Activated naive CD4-positive, alpha-beta T cell treated with anti-CD3 and anti-CD28 coated beads, Interleukin-2, amount 50 U/mL, for 72 hours (primary cell): Measurements from ENCODE around the gene TRIM17. TPM values are rescaled to one million over a fixed set of nuclear protein-coding genes. Genes with fewer than 3 reads are reported as not detected.

Experiments used
- ATAC-seq, 2 donors: fragments of 150-1000 bp; cut with Tn5 transposase; 2 replicates each; pipeline ENCODE4 v1.10.0; 2021; ENCODE audit warnings: mild to moderate bottlenecking in 2 of 2, moderate library complexity in 2 of 2
- DNase-seq, 2 donors: peaks; one replicate each; pipeline ENCODE4 v3.0.0; 2021 to 2022; ENCODE audit warnings: low spot score in 2 of 2
- H3K27ac Mint-ChIP-seq, 2 donors: one replicate each; pipeline ENCODE4 v1.8.0; 2022; ENCODE audit warnings: mild to moderate bottlenecking in 2 of 2, mixed read lengths in 2 of 2
- H3K36me3 Mint-ChIP-seq, 2 donors: one replicate each; pipeline ENCODE4 v1.8.0; 2022; ENCODE audit warnings: mixed read lengths in 2 of 2
- H3K9me3 Mint-ChIP-seq, 2 donors: one replicate each; pipeline ENCODE4 v1.8.0; 2022; ENCODE audit warnings: mixed read lengths in 2 of 2
- total RNA-seq, 2 donors: library from RNA; stranded (reverse); gene quantifications; one replicate each; pipeline ENCODE4 v1.2.3, GENCODE V29; 2022

The TRIM17 gene
- total RNA-seq, 2 donors from 2014 or later, result 0.91 to 2.4 TPM

DNA sequence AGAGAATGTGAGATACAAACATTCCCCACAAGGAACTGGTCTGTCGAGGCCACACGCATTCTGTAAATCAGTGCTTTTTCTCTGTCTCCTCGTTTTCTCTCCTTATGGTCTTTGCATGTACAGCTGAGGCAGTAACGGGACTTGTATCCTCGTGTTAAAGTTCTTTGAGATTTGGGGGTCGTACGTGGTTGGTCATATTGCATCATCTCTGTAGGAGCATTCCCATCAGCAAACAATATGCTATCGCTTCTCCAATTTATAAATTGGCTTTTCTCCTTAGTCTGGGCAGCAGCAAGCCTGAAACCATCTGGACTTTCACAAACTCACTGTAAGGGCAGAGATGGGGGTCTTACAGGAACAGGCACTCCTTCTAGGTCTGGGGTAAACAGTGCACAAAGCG lies 13.0 kb upstream of the TRIM17 start:
- no peak overlapping the region for H3K27ac Mint-ChIP-seq

DNA sequence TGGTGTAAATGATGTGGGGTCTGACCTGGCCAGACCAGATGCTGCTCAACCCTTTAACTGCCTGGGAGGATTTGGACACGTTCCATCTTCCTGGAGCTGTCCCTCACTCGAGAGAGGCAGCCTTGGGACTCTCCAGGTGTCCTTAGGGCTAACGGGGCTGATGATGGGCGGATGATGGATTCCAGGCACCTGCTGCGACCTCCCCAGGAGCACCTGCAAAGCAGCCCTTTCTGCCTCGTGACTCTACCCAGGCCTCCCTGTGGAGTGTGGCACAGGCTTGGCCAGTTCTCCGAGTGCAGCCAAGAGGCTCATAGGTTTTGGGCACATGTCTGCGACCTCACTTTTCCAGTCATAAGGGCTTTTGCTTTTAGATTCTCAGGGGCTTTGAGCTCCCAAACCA lies 12.3 kb upstream of the TRIM17 start:
- H3K36me3 Mint-ChIP-seq, result no peaks in the 10 kb centered on the region
- H3K27ac Mint-ChIP-seq, result no peak overlapping the region
- DNase-seq (no peak), ATAC-seq (no peak)
- H3K9me3 Mint-ChIP-seq, result no peaks in the 10 kb centered on the region

More for the DNA sequence above, 13.0 kb upstream of the TRIM17 start:
- no peak for DNase-seq
- Mint-ChIP-seq H3K9me3 (no peaks in the 10 kb centered on the region), H3K36me3 (no peaks in the 10 kb centered on the region)
- no peak for ATAC-seq

DNA sequence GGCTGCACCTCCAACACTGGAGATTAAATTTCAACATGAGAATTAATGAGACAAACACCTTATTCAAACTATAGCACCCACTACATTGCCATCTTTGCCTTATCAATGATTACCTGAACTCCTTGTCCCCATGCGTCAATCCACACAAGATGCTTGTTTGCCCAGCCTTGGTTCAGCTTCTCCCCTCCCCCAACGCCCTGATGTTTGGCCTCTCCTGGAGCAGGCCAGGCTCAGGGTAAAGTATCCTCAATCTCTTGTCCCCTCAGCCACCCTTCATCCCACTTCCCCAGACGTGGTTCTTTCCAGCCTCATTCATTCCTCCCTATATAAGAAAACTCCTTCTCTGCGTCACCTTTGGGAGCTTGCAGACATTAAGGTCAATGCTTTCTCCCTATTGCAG lies 11.8 kb upstream of the TRIM17 start:
- no peaks in the 10 kb centered on the region for H3K36me3 Mint-ChIP-seq
- DNase-seq, result no peak
- no peak overlapping the region for H3K27ac Mint-ChIP-seq
- no peak for ATAC-seq
- H3K9me3 Mint-ChIP-seq, result no peaks in the 10 kb centered on the region

DNA sequence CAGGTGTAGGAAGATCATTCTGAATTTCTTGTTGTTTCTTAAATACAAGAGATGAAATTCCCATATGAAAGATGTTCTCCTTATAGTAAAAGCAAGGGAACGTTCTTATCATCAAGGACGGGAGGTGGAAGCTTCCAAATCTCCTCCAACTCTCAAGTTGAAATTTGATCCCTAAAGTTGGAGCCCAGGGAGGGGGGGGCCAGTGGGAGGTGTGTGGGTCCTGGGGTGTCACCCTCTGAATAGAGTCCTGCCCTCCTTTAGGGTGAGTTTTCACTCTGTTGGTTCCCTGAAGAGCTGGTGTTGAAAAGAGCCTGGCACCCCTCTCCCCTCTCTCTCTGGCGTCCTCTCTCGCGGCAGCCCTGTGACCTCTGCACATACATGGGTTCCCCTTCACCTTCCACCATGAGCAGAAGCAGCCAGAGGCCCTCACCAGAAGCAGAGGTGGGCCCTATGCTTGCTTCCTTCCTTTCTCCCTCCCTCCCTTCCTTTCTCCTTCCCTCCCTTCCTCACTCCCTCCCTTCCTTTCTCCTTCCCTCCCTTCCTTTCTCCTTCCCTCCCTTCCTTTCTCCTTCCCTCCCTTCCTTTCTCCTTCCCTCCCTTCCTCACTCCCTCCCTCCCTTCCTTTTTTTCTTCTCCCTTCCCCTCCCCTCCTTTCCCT lies 10.0 kb upstream of the TRIM17 start:
- DNase-seq (no peak), ATAC-seq (no peak)
- no peaks in the 10 kb centered on the region for H3K36me3 Mint-ChIP-seq
- H3K9me3 Mint-ChIP-seq, result no peaks in the 10 kb centered on the region
- no peak overlapping the region for H3K27ac Mint-ChIP-seq

DNA sequence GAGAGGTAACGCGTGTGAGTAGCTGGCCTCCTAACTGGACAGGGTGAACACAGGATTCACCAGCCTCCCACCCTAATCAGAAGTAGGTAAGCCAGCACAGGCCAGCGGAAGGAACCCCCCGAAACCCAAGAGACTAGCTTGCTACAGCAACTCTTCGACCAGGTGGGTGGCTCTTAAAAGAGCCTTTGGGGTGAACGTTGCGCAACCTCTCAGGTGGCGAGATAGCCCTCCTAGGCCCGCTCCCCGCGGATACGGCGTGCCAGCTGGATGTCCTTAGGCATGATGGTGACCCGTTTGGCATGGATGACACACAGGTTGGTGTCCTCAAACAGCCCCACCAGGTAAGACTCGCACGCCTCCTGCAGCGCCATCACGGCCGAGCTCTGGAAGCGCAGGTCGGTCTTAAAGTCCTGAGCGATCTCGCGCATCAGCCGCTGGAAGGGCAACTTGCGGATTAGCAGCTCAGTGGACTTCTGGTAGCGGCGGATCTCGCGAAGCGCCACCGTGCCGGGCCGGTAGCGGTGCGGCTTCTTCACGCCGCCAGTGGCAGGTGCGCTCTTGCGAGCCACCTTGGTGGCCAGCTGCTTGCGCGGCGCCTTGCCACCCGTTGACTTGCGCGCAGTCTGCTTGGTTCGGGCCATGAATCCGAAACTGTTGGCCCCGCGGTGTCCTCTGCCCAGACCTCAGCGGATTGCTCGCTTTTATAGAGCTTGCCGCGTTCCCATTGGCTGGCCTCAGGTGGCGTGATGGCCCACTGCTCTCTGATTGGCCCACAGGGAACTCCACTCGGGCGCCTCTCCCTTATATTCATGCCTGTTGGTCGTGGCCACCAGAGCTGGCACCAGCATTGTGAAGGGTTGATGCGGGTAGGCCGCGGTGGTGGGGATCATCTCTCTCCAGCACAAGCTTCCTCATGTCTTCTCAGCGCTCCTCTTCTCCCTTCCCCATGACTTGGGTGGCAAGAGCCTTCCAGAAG lies 8.3 kb upstream of the TRIM17 start:
- DNase-seq (no peak), ATAC-seq (no peak)
- H3K27ac Mint-ChIP-seq, result no peak overlapping the region
- no peaks in the 10 kb centered on the region for H3K36me3 Mint-ChIP-seq
- H3K9me3 Mint-ChIP-seq, result no peaks in the 10 kb centered on the region

DNA sequence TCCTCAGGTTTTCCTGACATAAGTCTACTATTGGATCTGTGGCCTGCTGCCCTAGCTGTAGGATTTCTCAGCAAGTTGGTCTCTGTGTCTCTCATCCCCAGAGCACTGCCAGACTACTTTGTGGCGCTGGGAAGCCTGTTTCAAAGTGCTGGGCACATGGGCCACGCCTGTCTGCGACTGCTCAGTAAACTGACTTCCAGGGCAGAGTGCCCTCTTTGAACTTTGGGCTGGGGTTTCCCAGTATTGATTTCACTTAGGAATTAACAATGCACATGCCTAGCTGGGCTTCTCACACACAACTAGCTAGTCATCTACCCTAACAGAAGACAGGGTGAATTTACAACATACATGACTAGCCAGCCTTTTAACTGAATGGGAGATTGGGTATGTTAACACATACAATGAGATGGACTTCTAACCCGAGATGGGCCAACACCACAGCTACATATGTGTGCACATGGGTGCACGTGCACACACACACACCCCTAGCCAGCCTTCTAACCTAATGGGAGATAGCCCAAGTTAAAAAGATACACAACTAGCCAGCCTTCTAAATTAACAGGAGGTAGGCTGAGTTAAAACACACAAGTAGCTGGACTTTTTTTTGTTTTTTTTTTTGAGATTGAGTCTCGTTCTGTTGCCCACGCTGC lies 6.9 kb upstream of the TRIM17 start:
- Mint-ChIP-seq H3K36me3 (no peaks in the 10 kb centered on the region), H3K9me3 (no peaks in the 10 kb centered on the region), H3K27ac (no peak overlapping the region)
- no peak for ATAC-seq
- no peak for DNase-seq

DNA sequence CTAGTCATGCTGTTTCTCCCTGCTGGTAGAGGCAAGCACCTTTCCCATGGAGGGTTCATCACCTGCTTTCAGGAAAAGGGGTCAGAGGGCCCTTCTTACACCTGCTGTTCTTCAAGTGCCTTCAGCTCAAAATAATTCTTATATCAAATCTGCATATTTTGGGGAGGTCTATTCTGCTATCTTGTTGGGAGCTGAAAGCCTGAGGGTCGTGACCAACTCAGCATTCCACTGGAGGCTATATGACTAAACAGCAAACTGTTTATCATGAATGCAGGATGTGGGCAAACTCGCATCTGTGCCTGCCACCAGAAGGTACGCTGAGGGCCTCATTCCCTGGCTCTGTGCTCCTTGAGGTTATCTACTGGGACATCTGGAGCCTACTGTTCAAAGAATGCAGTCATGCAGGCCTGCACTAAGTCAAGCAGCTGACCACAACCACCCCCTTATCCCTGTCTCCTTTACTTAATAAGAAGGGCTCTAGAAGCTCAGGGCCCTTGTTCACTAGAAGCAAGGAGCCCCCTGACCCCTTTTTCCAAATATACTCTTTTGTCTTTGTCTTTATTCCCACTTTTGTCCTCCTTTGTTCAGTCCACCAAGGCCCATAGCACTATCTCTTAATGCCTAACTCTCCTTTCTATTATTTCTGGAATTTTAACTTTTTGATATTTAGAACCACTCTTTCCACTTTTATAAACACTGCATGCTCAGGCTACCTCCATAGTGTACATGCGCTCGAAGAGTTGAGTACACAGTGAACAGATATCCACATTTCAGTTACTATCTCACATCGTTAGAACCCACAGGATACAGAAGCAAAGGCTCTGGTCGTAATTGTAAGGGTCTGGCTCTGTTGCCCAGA lies 4.5 kb upstream of the TRIM17 start:
- DNase-seq (no peak), ATAC-seq (no peak)
- Mint-ChIP-seq H3K9me3 (no peaks in the 10 kb centered on the region), H3K36me3 (no peaks in the 10 kb centered on the region), H3K27ac (no peak overlapping the region)

DNA sequence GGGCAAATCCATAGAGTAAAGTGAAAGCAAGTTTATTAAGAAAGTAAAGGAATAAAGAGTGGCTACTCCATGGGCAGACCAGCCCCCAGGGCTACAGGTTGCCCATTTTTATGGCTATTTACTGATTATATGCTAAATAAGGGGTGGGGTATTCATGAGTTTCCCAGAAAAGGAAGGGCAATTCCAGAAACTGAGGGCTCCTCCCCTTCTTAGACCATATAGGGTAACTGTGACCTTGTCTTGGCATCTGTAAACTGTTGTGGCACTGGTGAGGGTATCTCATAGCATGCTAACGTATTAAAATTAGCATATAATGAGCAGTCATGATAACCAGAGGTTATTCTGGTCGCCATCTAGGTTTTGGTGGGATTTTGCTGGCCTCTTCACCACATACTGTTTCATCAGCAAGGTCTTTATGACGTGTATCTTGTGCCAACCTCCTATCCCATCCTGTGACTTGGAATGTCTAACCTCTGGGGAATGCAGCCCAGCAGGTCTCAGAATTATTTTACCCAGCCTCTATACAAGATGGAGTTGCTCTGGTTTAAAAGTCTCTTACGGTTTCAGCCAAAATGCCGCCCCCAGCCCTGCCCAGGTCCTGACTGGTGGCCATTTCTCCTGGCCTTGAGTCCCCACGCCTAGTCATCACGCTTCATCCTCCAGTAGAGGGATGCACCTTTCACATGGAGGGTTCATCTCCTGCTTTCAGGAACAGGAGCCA lies 982 bp upstream of the TRIM17 start:
- ATAC-seq (no peak), DNase-seq (no peak)
- Mint-ChIP-seq H3K27ac (peak overlapping the region in 1 of 2 donors; percentile 58), H3K9me3 (no peaks in the 10 kb centered on the region), H3K36me3 (no peaks in the 10 kb centered on the region)

DNA sequence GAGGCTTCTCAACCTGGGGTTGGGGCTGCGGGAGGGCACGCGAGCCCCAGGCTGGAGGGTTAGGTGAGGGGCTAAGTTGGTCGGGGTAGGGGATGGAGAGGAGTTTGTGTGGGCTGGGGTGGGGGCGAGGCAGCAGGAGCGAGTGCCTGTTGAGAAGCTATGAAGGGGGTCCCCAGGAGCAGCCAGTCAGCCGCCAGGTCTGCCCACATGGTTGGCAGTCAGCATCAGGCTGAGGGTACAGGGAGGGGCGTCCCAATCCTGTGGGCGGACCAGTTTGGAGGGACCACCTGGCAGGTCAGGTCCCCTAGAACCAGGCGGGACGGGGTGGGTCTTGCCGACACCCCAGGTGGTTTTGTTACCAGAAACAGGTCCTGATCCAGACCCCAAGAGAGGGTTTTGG lies 400 bp upstream of the TRIM17 start:
- no peak for DNase-seq
- ATAC-seq, result no peak
- H3K36me3 Mint-ChIP-seq, result no peaks in the 10 kb centered on the region
- H3K27ac Mint-ChIP-seq, result peak overlapping the region in 1 of 2 donors; percentile 58
- no peaks in the 10 kb centered on the region for H3K9me3 Mint-ChIP-seq

DNA sequence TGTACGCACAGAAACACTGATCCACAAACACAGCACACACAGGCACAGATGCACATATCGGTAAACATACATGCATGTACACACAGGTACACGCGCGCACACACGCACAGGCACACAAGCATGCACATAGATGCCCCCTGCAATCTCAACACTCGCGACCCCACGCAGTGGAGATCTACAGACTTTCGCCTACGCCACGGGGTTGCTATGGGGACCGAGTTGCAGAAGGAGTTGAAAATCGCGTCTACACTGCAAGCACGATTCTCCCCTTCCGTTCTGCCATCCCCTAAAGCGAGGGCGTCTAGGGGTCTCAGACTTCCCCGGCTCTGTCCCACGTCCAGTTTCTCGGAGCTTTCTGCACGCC lies 826 bp downstream of the TRIM17 start:
- peak; percentile 3 to 4 for ATAC-seq
- Mint-ChIP-seq H3K9me3 (no peaks in the 10 kb centered on the region), H3K27ac (no peak overlapping the region), H3K36me3 (no peaks in the 10 kb centered on the region)
- DNase-seq, result no peak

DNA sequence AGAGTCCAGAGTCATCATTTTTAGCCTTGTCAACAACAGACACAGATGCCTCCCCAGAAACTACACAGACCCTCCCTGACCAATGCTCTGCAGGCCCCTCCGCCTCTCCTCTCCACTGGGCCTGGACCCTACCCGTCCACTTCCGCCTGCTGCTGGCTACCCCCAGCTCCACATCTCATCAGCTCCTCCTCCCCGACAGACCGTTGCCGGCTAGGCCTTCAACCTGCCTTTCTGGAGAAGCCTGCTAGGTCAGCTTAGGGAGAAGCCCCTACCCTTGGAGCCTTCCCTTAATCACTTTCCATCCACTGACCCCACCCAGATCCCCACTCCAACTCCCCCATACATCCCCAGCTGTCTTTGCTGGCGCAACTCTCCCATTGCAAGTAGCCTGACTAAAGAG lies 1.4 kb downstream of the TRIM17 start:
- no peak overlapping the region for H3K27ac Mint-ChIP-seq

DNA sequence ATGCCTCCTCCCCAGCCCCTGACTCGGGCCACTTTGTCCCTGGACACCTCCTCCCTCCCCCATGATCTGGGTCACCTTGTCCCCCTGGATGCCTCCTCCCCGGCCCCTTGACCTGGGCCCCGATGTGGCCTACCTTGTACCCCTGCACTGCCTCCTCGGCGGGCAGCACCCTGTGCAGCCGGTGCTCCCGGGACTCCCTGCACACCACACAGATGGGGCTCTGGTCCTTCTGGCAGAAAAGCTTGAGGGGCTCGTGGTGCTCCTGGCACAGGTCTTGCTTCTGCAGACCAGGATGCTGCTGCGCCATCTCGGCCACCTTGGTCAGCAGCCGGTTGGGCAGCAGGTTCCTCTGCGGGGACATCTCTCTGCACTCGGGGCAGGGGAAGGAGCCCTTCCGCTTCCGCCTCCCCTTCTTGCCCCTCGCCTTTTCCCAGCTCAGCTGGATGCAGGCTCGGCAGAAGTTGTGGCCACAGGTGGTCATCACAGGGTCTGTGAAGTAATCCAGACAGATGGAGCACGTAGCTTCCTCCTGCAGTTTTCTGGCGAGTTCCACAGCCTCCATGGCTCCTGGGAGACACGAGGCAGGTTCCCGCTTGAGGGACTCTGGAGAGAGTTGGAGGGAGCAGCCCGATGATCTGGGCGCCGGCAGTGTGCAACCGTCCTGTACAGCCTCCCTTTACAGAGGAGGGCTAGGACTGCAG lies 2.0 kb downstream of the TRIM17 start:
- no peak for ATAC-seq
- Mint-ChIP-seq H3K9me3 (no peaks in the 10 kb centered on the region), H3K27ac (no peak overlapping the region), H3K36me3 (no peaks in the 10 kb centered on the region)
- DNase-seq, result no peak

More for the DNA sequence above, 1.4 kb downstream of the TRIM17 start:
- ATAC-seq (no peak), DNase-seq (no peak)
- Mint-ChIP-seq H3K36me3 (no peaks in the 10 kb centered on the region), H3K9me3 (no peaks in the 10 kb centered on the region)

DNA sequence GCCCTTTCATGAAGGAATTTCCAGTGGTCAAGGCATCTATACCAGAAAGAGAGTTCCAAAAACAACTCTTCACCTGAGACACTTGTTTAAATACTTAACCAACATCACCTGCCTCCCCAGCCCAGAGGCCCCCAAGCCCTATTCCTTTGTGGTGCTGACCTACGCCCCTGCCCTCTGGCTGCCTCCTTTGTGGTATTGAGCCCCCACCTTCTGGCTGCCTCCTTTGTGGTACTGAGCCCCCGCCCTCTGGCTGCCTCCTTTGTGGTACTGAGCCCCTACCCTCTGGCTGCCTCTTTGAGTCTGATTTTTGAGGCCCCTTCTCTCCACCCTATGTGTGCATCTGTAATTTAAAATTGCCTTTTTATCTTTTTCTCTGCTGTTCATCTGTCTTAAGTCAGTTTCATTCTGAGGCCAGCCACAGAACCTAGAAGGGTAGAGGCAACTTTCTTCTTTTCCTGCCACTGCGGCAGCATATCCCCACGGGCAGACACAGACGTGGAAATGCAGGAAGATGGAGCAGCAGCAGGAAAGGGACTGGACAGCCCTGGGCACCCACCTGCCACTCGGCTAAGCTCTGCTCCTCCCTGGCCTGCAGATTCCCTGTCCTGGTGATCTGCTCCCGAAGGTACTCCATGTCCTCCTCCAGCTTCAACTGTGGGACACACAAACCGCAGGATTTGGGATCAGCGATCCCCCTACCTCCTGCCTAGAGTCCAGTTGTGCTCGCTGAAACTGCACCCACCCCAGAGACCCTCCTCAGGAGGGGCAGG lies 3.2 kb downstream of the TRIM17 start:
- H3K9me3 Mint-ChIP-seq, result no peaks in the 10 kb centered on the region
- ATAC-seq (no peak), DNase-seq (no peak)
- no peak overlapping the region for H3K27ac Mint-ChIP-seq
- H3K36me3 Mint-ChIP-seq, result no peaks in the 10 kb centered on the region

DNA sequence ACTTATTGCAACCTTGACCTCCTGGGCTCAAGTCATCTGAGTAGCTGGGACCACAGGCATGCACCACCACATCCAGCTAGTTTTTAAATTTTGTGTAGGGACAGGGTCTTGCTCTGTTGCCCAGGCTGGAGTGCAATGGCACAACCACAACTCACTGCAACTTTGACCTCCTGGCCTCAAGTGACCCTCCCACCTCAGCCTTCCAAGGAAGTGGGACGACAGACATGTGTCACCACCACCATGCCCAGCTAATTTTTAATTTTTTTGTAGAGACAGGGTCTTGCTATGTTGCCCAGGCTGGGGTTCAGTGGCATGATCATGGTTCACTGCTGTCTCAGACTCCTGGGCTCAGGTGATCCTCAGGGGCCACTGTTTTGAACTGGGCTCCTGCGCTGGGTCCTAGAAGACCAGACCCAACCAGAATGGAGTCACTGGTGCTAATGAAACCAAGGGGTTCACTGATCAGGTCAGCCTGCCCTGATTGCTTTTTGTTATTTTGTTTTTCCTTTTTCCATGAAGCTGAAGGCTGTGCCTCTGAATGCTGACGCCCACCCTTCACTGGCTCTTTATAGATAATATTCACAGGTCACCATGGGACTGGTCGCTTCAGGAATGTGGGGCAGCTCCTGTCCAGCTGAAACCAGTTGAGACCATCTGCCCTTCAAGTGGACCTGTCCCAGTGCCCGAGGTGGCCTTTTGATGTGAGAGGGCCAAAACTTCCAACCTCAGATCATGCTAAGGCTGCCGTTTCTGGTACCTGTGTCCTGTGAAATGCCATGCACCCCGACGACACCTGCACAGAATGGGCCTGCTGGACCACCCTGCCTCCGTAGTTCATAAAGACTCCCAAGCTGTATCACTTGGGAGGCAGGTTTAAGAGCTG lies 4.9 kb downstream of the TRIM17 start:
- Mint-ChIP-seq H3K27ac (no peak overlapping the region), H3K36me3 (no peaks in the 10 kb centered on the region), H3K9me3 (no peaks in the 10 kb centered on the region)
- ATAC-seq (no peak), DNase-seq (no peak)
